ENCODE results near the gene SLC25A29. TPM values are rescaled to one million over a fixed set of nuclear protein-coding genes. Genes with fewer than 3 reads are reported as not detected.
A peak's percentile ranks its signal among the peaks of the same experiment; 100 is the strongest.
"Not testable (repeated sequence)": the region's sequence is repeated elsewhere in the genome, so short reads cannot be mapped to it uniquely, and the experiment has no call there.

The SLC25A29 gene
- 1 to 10 TPM; 8.5 to 8.9 TPM for total RNA-seq

- DNase-seq (ENCODE audit: low spot score in 2 of 2) (peak; percentile 71 to 82), ATAC-seq (peak; percentile 89 to 92)
- Mint-ChIP-seq H3K27ac (no peak within 1 kb of the TSS), H3K9me3 (no peaks in the 10 kb centered on the region), H3K36me3 (no peaks in the 10 kb centered on the region)
These were observed at the start of gene SLC25A29 for GRCh38 chr14:100306101-100306997. SLC25A29 (minus strand) TSS chr14:100306444; CDS start chr14:100306232, 212 bp downstream.

GRCh38 chr14:100350986-100351385 lies 44.7 kb upstream of the SLC25A29 start:
- no peak for ATAC-seq
- peak overlapping the region; percentile 3 to 46 for H3K27ac Mint-ChIP-seq
- no peaks in the 10 kb centered on the region for H3K9me3 Mint-ChIP-seq
- DNase-seq (ENCODE audit: low spot score in 2 of 2) = no peak
- H3K36me3 Mint-ChIP-seq = peaks cover 41 to 53% of the 10 kb centered on the region in 2 donors

GRCh38 chr14:100350276-100350926 lies 44.2 kb upstream of the SLC25A29 start:
- no peaks in the 10 kb centered on the region for H3K9me3 Mint-ChIP-seq
- peak overlapping the region; percentile 3 to 46 for H3K27ac Mint-ChIP-seq
- DNase-seq (ENCODE audit: low spot score in 2 of 2) (no peak), ATAC-seq (peak in 1 of 2 donors; percentile 24)
- peaks cover 41 to 48% of the 10 kb centered on the region in 2 donors for H3K36me3 Mint-ChIP-seq

GRCh38 chr14:100348784-100349685 lies 42.8 kb upstream of the SLC25A29 start:
- Mint-ChIP-seq H3K27ac (peak overlapping the region in 1 of 2 donors; percentile 45), H3K36me3 (peaks cover 38 to 42% of the 10 kb centered on the region in 2 donors)
- ATAC-seq = peak in 1 of 2 donors; percentile 9

GRCh38 chr14:100348253-100348729 lies 42.0 kb upstream of the SLC25A29 start:
- Mint-ChIP-seq H3K27ac (peak overlapping the region; percentile 36 to 38), H3K9me3 (no peaks in the 10 kb centered on the region), H3K36me3 (peaks cover 40 to 41% of the 10 kb centered on the region in 2 donors)
- ATAC-seq (no peak), DNase-seq (ENCODE audit: low spot score in 2 of 2) (no peak)

More at GRCh38 chr14:100348784-100349685, 42.8 kb upstream of the SLC25A29 start:
- no peaks in the 10 kb centered on the region for H3K9me3 Mint-ChIP-seq
- DNase-seq (ENCODE audit: low spot score in 2 of 2) = no peak

- Mint-ChIP-seq H3K9me3 (no peaks in the 10 kb centered on the region), H3K27ac (peak overlapping the region in 1 of 2 donors; percentile 30), H3K36me3 (peaks cover 46 to 49% of the 10 kb centered on the region in 2 donors)
- no peak for ATAC-seq
- no peak for DNase-seq (ENCODE audit: low spot score in 2 of 2)
These were observed 40.3 kb upstream of the SLC25A29 start for GRCh38 chr14:100346306-100347091.

GRCh38 chr14:100345711-100346110 lies 39.5 kb upstream of the SLC25A29 start:
- no peak for ATAC-seq
- no peaks in the 10 kb centered on the region for H3K9me3 Mint-ChIP-seq
- no peak overlapping the region for H3K27ac Mint-ChIP-seq
- peaks cover 46 to 48% of the 10 kb centered on the region in 2 donors for H3K36me3 Mint-ChIP-seq
- DNase-seq (ENCODE audit: low spot score in 2 of 2) = no peak

GRCh38 chr14:100344657-100345056 lies 38.4 kb upstream of the SLC25A29 start:
- H3K27ac Mint-ChIP-seq; ATAC-seq; H3K9me3 Mint-ChIP-seq; DNase-seq (ENCODE audit: low spot score in 2 of 2): not testable (repeated sequence)
- H3K36me3 Mint-ChIP-seq = peaks cover 50 to 55% of the 10 kb centered on the region in 2 donors

GRCh38 chr14:100342826-100343225 lies 36.6 kb upstream of the SLC25A29 start:
- H3K9me3 Mint-ChIP-seq; DNase-seq (ENCODE audit: low spot score in 2 of 2); ATAC-seq: not testable (repeated sequence)
- H3K27ac Mint-ChIP-seq = peak overlapping the region; percentile 91 to 92
- H3K36me3 Mint-ChIP-seq = peaks cover 45 to 51% of the 10 kb centered on the region in 2 donors

GRCh38 chr14:100342195-100342594 lies 36.0 kb upstream of the SLC25A29 start:
- DNase-seq (ENCODE audit: low spot score in 2 of 2) = no peak
- Mint-ChIP-seq H3K27ac (peak overlapping the region; percentile 91 to 92), H3K36me3 (peaks cover 48 to 52% of the 10 kb centered on the region in 2 donors), H3K9me3 (no peaks in the 10 kb centered on the region)
- ATAC-seq = peak in 1 of 2 donors; percentile 17

- Mint-ChIP-seq H3K36me3 (peaks cover 48 to 52% of the 10 kb centered on the region in 2 donors), H3K27ac (peak overlapping the region; percentile 91 to 96), H3K9me3 (no peaks in the 10 kb centered on the region)
- DNase-seq (ENCODE audit: low spot score in 2 of 2) = peak in 1 of 2 donors; percentile 58
- peak; percentile 39 to 91 for ATAC-seq
These were observed 35.2 kb upstream of the SLC25A29 start for GRCh38 chr14:100341301-100342031.

GRCh38 chr14:100340423-100340813 lies 34.2 kb upstream of the SLC25A29 start:
- H3K27ac Mint-ChIP-seq = peak overlapping the region; percentile 91 to 96
- ATAC-seq = no peak
- no peaks in the 10 kb centered on the region for H3K9me3 Mint-ChIP-seq
- H3K36me3 Mint-ChIP-seq = peaks cover 48 to 54% of the 10 kb centered on the region in 2 donors
- DNase-seq (ENCODE audit: low spot score in 2 of 2) = peak in 1 of 2 donors; percentile 38

- no peaks in the 10 kb centered on the region for H3K9me3 Mint-ChIP-seq
- H3K27ac Mint-ChIP-seq = peak overlapping the region; percentile 91 to 96
- H3K36me3 Mint-ChIP-seq = peaks cover 48 to 54% of the 10 kb centered on the region in 2 donors
- ATAC-seq = no peak
- DNase-seq (ENCODE audit: low spot score in 2 of 2) = peak in 1 of 2 donors; percentile 28
These were observed 33.6 kb upstream of the SLC25A29 start for GRCh38 chr14:100339766-100340422.

Measured in activated naive CD4-positive, alpha-beta T cell treated with anti-CD3 and anti-CD28 coated beads, Interleukin-2, amount 50 U/mL, for 72 hours (primary cell).